Testis (tissue), 2 donors: ENCODE data around the gene COX6B2.

Experiments
- CTCF ChIP-seq, 3 experiments: fragments of 450-650 bp in 2 of 3; fragments of 200-600 bp in 1 of 3; sonication (generic) in 1 of 3; IDR thresholded peaks; one replicate each; pipeline ENCODE4 v1.5.1; 2016 to 2019; ENCODE audit warnings: antibody characterized with exemption in 3 of 3, mild to moderate bottlenecking in 2 of 3, moderate library complexity in 1 of 3
- POLR2A ChIP-seq: fragments of 450-650 bp; IDR thresholded peaks from one replicate; pipeline ENCODE4 v1.6.1; 2017; ENCODE audit warnings: antibody characterized with exemption, mild to moderate bottlenecking, moderate library complexity

DNA sequence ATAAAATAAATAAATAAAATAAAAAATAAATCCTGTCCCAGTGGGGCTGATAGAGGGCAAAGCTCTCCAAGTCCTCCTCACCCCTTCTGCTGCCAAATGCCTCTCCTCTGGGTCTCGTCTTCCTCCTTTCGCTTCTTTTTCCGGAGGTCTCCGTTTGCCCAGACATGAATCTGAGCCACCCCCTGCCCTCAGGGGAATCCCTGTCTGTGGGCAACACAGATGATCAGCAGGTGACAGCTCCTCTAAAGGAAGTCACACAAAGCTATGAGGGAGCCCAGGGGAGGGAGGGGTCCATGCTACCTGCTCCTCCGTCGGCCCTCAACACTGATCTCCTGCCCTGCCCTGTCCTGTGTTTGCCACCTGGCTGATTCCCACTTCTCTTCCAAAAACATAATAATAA, 29.9 kb downstream of the COX6B2 start:
- TF ChIP-seq CTCF (IDR thresholded peaks at IDR 0.05), result no peak
- no peak for TF ChIP-seq POLR2A
